ENCODE measurements around the gene CAST. TPM values are rescaled to one million over a fixed set of nuclear protein-coding genes. Genes with fewer than 3 reads are reported as not detected.

The CAST gene
- total RNA-seq, 2 donors from 2014 or later = 422 to 589 TPM

DNA sequence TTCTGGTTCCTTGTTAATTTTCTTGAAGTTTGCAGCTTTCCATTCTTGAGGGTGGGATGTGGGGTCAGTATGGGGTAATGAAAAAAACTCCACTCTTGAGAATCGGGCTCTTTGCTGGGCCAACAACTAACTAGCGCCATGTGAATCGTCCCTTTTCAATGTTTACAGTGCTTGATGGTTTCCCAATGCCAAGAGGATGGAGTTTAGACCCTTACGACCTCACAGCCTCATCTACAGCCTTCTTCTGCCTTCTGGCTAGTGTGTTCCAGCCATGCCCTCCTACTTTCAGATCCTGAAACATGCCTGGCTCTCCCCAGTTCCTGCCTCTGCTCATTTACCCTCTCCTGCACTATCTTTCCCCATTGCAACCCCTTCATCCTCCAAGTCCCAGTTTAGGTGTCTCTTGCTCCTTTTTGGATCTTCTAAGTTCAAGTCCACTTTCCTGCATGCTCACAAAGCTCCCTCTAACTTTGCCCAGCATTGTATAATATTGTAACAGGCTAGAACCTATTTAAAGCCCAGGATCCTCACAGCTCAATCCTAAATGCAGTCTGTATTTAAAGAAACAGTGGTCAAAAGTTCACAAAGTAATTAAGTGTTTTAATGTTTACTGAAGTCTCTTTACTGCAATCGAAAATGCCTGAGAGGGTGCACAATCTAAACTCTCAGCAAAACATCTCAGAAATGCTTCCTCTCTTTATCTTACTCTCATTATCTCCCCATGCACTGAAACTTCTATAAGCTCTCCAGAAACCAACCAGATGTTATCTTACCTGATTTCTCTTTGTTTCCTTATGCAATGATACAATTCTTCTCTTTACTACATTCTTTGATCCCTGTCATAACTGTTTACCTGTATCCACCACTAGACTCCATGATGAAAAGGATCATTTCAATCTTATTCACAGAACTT lies 20.6 kb upstream of the CAST start:
- DNase-seq (no peak), ATAC-seq (no peak)
- intact Hi-C loops (cut with DNase I) = no loop called here

DNA sequence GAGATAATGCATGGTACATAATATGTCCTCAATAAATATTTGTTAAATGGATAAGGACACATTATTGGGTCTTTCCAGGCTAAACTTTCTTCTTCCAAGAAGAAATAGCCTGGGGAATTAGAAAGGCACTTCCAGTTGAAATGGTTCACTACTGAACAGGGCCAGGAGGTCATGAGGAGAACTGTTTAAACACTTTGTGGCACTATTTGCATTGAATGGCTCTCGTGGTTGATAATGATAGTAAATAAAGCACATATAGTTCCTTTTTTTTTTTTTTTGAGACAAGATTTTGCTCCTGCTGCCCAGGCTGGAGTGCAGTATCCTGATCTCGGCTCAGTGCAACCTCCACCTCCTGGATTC lies 19.9 kb upstream of the CAST start:
- ATAC-seq (no peak), DNase-seq (no peak)
- intact Hi-C loops (cut with DNase I) = no loop called here

DNA sequence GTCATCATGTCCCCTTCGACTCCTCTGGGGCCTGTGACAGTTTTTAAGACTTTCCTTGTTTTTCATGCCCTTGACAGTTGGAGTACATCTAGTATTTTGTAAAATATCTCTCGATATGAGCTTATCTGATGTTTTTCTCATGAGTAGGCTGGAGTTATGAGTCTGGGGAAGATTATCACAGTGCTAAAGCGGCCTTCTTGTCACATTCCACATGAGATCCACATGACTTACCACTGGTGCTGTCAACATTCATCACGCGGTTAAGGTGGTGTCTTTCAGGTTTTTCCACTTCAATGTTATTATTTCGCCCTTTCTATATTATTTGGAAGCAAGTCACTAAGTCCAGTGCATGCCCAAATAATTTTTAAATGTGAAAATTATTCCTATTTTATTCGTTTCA lies 17.1 kb upstream of the CAST start:
- intact Hi-C loops (cut with DNase I) = no loop called here
- DNase-seq = no peak
- no peak for ATAC-seq

DNA sequence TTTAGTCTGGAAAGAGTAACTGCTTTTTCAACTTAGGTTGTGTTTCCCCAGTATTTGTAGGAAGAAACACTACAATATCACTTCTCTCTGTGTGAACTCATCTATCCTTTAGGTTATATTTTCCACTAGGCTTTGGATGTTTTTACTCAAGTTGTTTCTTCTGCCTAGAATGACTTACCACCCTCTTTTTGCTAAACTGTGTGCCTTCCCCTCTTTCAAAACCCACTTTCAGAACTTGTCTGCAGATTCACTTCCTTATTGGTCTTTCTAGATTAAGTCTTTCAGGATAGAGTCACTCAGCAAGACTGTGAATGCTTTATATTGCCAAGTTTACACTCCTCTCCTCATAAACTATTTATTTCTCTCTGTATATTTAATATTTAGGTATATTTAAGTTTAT lies 14.2 kb upstream of the CAST start:
- ATAC-seq (peak in 1 of 2 donors; percentile 35), DNase-seq (no peak)
- intact Hi-C loops (cut with DNase I) = no loop called here

DNA sequence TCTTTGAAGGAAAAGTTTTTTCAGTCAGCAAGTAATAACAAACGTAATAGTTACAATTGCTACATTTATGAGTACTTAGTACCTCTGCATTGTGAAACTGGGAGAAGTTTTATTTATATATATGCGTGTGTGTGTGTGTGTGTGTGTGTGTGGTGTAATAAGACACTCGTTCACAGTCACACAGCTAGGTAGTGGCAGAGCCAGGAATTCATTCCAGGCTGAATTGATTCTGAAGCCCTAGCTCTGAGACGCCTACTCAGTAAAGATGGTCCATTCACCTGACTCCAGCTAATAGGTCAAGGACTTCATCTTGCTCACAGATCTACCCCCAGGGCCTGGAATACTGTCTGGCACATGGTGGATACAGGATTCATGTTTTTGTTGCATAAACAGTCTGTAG lies 13.6 kb upstream of the CAST start:
- intact Hi-C loops (cut with DNase I) = no loop called here
- ATAC-seq = no peak
- no peak for DNase-seq

DNA sequence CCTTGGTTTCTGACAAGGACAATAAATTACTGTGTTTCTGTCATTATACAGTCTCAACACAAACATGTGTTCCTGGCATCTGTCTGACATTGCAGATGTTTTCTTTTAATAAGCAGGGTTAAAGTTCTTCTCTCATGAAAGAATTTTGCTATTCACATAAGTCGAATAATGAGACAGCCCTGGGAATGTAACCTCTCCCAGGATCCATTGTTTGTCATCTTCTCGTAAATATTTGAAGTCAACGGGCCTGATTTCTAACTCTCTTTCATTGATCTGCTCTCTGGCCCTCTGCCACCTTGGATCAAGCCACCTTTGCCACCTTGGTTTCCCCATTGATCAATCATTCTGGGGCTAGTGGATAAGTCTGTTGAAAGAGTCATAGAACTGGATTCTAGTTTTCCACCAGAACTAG lies 12.9 kb upstream of the CAST start:
- intact Hi-C loops (cut with DNase I) = no loop called here
- ATAC-seq (no peak), DNase-seq (no peak)

DNA sequence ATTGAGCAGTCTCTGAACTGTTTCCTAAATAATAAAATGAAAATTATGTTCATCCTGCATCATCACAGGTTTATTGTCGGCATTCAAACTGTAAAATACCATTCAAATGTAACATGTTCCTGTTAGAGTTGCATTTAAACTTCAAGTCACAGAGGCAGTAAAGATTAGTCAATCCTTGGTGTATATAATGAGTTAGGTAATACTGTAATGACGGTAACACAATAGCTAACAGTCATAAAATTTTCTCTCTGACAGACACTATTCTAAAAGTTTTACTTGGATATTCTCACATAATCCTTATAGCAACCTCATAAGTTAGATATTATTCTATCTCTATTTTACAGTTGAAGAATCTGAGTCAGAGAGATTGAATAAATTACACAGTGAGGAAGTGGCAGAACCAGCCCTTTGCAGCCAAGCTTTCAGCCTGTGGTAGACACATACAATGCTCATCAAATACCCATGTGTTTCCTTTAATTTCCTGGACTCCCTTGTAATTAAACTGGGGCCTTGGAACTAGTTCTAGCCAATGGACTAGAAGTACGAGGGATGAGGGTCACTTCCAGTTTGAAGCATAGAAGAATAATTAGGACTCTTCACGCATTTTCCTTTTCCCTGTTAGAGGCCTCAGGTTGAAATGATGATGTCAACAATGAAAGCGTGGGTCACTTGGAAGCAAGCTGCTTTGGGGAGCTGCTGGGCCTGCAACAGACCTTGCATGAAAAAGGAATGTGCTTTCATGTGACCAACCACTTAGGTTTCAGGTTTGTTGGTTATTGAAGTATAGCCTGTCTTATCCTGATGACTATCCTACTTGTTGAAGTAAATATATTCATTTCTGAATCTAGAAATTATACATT lies 12.3 kb upstream of the CAST start:
- intact Hi-C loops (cut with DNase I) = no loop called here
- no peak for DNase-seq
- no peak for ATAC-seq

DNA sequence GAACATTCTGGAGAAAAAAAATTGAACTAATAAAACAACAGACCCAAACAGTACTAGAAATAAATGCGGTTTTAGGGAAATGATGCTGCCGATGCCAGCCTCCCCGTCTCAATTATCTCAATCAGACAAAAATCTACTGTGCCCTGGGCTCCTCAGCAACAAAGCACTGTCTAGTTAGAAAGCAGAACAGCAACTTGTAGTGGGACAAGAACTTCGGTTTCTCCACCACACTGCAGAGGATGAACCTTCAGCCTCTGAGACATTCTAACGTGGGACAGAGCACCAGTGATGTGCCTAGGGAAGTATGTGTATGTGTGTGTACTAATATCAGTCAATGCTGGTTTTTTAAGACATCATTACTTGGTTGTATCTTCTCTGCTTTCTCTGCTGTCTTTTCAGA lies 11.1 kb upstream of the CAST start:
- DNase-seq = no peak
- ATAC-seq = no peak
- intact Hi-C loops (cut with DNase I) = no loop called here

DNA sequence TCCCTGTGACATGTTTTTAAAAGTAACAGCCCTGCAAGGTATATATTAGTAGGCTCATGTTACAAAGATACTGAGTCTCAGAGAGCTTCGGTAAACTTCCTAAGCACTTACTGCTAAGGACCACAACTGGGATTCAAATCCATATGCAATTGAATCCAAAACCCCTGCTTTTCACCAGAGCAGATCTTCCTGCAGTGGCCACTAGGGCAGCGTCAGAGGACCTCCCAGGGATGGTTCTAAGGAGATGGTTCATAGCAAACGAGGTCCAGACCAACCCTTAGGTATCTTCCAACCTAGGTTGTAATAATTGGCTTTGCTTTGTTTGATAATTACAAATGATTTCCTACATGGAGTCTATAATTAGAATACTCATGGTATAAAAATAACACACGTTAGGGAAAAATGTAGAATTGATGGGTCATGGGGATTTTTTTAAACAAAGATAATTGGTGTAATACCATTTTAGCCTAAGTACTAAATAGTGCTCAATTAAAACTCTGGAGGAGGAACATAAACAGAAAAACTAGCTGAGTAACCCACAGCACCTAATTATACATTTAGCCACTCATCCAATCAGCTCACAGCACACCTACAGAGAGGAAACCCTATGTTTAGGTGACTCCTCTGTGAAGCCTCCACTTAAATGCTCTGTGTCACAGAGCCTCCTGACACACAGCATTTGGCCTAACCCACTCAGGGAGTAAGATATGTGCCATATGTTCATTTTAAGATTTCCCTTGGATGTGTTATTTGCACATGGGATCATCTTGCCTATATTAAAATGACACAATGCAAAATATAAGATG lies 10.0 kb upstream of the CAST start:
- intact Hi-C loops (cut with DNase I) = no loop called here
- DNase-seq = no peak
- no peak for ATAC-seq

DNA sequence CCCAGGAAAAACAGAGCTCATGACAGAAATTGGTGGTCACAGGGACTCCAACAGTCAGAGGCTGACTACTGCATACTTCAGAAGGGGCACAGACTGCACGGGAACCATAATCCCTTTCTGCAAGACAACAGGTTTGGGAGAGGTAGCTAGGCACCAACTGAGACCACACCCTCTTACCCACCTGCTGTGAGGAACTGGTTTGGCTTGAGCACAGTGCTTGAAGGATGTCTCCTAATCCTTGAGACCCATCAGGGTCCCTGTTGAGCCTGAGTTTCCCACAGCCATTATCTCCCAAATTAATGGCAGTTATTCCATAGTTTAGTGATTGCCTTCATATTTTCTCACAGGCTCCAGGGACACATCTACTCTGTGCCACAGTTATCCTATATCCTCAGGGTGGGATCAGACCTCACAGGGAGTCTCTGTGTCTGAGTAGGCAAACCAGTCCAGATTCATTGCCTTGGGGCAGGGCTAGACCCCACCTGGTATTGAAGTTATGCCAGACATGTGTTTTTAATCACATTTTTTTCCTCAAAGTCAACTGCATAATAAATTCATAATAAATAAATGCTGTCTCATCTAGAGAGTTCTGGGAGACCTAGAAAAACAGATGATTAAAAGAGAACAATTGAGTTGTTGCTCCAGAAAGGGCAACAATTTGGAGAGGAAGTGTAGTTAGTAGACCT lies 9.3 kb upstream of the CAST start:
- ATAC-seq (no peak), DNase-seq (no peak)
- intact Hi-C loops (cut with DNase I) = no loop called here

DNA sequence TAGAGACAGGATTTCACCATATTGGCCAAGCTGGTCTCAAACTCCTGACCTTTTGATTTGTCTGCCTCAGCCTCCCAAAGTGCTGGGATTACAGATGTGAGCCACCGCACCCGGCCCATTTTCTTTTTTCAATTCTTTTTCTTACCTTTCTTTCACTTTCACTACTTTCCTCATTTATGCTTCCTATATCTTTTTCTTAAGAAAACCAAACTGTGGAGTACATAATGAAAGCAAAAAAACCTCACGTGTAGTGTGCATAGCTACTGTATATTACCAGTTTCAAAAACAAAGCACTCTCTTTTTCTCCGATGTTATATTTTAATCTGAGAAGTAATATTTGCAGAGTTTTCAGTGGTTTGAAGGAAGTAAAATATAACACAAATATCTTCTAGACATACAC lies 8.0 kb upstream of the CAST start:
- intact Hi-C loops (cut with DNase I) = no loop called here
- DNase-seq = no peak
- no peak for ATAC-seq

DNA sequence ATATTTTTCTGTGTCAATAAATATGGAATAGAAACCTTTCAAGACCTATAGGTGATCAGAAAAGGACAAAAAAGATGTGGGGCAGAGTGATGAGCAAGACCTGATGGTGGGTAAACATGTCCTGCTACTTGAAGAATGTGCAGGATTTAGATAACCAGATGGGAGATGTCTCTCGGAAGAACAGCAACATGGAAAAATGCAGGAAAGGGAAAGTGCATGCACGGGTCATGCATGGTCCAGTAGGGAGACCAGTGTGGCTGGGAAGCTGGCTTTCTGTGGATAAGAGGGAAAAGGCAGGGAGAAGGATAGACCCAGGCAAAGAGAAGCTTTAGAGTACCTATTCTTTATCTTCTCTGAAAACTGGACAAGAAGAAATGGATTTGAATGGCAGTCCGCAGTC lies 7.1 kb upstream of the CAST start:
- no peak for ATAC-seq
- DNase-seq = no peak
- intact Hi-C loops (cut with DNase I) = loop anchor here in 1 of 2 donors (5.0 kb wide), 1 partner anchor 38 kb away; no protein-coding TSS in a partner anchor

DNA sequence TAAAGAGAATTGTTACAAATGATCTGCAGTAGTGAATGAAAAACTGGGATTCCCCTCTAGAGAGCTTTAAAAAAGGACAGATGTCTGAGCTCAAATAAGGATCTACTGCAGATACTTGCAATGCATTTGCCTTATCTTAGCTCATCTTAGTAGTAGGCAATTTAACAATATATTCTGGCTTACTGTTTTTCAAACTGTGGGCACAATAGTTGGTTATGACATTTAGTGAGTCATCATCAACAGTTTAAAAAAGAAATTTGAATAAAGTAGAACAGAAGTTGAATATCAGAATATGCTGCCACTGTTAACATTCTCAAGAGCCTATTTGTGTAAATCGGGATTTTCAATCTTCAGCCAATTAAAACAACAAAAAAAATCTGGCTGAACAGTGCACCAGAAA lies 6.7 kb upstream of the CAST start:
- intact Hi-C loops (cut with DNase I) = loop anchor here in 1 of 2 donors (5.0 kb wide), 1 partner anchor 38 kb away; no protein-coding TSS in a partner anchor
- ATAC-seq (no peak), DNase-seq (no peak)

DNA sequence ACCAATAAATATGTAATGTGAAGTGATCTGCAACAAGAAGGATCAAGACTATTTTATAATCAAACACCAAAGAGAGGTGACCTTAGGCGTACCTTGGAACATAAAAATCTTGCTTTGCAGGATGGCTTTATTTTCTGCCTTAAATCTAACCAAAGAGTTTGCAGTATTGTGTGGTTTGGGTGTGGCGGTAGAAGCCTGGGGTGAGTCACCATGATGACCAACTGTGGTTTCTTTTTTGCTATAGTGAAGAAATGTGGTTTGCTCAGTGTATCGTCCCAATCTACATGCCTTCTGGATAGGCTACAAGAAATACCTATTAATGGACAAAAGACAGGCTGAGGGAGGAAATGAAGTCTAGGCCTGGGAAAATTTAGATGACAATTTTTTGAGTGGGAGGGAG lies 5.1 kb upstream of the CAST start:
- DNase-seq (no peak), ATAC-seq (peak in 1 of 2 donors; percentile 55)
- intact Hi-C loops (cut with DNase I) = loop anchor here in 1 of 2 donors (5.0 kb wide), 1 partner anchor 40 kb away; no protein-coding TSS in a partner anchor

DNA sequence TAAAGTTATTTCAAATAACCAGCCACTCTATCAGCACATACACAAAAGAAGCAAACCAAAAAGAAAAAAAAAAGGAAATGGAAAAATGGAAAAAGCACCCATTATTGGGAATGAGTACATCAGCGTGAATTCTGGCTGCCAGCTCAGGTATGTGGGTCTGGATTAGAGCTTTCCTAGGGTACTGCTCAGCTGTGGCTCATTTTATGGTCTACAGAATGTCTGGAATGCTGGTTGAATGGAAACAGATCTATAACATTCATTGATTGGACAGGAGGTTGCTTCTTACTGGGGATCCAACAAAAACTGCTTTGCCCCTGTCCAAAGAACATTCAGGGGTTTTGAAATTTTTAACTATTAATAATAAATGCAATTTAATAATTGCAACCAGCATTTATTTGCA lies 3.9 kb upstream of the CAST start:
- no peak for DNase-seq
- intact Hi-C loops (cut with DNase I) = loop anchor here in 1 of 2 donors (5.0 kb wide), 1 partner anchor 41 kb away; no protein-coding TSS in a partner anchor
- no peak for ATAC-seq

DNA sequence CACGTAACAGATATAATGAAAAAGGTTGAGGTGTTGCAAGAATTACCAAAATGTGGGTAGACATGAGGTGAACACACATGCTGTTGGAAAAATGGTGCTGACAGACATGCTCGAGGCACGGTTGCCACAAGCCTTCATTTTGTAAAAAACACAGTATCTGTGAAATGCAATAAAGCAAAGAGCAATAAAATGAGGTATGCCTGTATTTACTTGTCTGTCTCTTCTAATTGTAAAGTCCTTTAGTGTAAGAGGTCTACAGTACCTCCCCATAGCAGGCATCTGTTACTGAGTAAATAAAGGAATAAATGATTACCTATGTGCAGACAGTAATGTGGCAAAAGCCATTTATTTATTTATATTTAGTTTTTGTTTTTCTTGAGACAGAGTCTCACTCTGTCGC lies 3.0 kb upstream of the CAST start:
- intact Hi-C loops (cut with DNase I) = loop anchor here in 1 of 2 donors (5.0 kb wide), 1 partner anchor 42 kb away; no protein-coding TSS in a partner anchor
- ATAC-seq = no peak
- DNase-seq = no peak

DNA sequence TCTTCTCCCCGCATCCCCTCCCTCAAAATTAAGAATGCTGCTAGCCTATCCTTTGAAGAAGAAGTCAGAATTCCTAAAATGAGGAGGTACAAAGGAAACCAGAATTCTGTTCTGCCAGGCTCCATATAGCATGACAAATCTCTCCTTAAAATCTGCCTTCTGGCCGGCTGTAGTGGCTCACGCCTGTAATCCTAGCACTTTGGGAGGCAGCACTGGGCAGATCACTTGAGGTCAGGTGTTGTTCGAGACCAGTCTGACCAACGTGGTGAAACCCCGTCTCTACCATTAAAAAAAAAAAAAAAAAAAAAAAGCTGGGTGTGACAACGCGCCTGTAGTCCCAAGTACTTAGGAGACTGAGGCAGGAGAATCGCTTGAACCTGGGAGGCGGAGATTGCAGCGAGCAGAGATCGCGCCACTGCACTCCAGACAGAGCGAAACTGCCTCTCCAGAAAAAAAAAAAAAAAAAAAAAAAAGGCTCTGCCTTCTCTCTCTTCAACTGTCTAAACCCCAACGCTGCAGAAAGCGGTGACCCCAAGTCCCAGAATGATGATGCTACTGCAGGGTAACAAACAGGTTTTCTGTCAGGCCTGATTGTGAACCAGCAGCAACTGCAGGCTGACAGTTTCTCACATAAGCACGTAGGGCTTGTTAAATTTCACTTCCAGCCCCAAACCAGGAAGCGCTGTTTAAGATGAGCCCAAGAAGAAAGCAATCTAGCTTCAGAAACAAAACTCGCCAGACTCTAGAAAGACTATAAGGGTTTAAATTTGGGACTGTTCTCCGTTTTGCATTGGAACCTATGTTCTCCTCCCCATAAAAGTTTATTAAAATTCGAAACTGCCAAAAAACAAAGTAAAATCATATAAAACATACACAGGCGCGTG lies 963 bp upstream of the CAST start:
- intact Hi-C loops (cut with DNase I) = loop anchor here in 1 of 2 donors (10.0 kb wide), 1 partner anchor 84 kb away; no protein-coding TSS in a partner anchor
- DNase-seq (no peak), ATAC-seq (no peak)
